Kidney (tissue), 14 donors: ENCODE measurements around the gene TBX15. TPM values are rescaled to one million over a fixed set of nuclear protein-coding genes. Genes with fewer than 3 reads are reported as not detected.

Experiments
- DNase-seq, 5 donors: peaks; one replicate each; pipeline ENCODE4 v3.0.0-alpha.2; 2013 to 2020
- FAIRE-seq: peaks from 2 replicates; lab custom pipeline; 2012; peaks lifted over from hg19 to GRCh38; lab: Jason Lieb, UNC
- H3K27ac ChIP-seq, 2 donors: one replicate each; pipeline ENCODE4 v1.7.0; 2013; ENCODE audit warnings: low read depth in 2 of 2, low read length in 2 of 2, inconsistent platforms in 1 of 2
- H3K27me3 ChIP-seq: one replicate; pipeline ENCODE4 v1.7.1; 2013; ENCODE audit warnings: low read length, inconsistent platforms; ENCODE audit not compliant: control insufficient read depth, insufficient read depth
- H3K36me3 ChIP-seq, 3 donors: one replicate each; pipeline versions ENCODE4 v1.7.0 to v1.7.1; 2013; ENCODE audit warnings: low read length in 3 of 3, control low read depth in 1 of 3, inconsistent platforms in 1 of 3; ENCODE audit not compliant: insufficient read depth in 3 of 3, control insufficient read depth in 2 of 3
- H3K4me1 ChIP-seq, 3 donors: one replicate each; pipeline versions ENCODE4 v1.7.0 to v1.7.1; 2013; ENCODE audit warnings: low read length in 3 of 3, inconsistent platforms in 1 of 3, low read depth in 1 of 3; ENCODE audit not compliant: control insufficient read depth in 2 of 3, insufficient read depth in 2 of 3
- H3K4me3 ChIP-seq, 3 donors: one replicate each; pipeline versions ENCODE4 v1.7.0 to v1.8.1; 2013; ENCODE audit warnings: low read length in 3 of 3, control low read depth in 1 of 3, inconsistent platforms in 1 of 3
- H3K9ac ChIP-seq, 3 donors: one replicate each; pipeline versions ENCODE4 v1.7.0 to v1.7.1; 2013; ENCODE audit warnings: low read length in 3 of 3, control low read depth in 1 of 3, inconsistent platforms in 1 of 3
- H3K9me3 ChIP-seq, 3 donors: one replicate each; pipeline versions ENCODE4 v1.7.0 to v1.7.1; 2013; ENCODE audit warnings: low read length in 3 of 3, control low read depth in 1 of 3, inconsistent platforms in 1 of 3; ENCODE audit not compliant: control insufficient read depth in 2 of 3, insufficient read depth in 1 of 3
- CTCF ChIP-seq: IDR thresholded peaks from 3 replicates; pipeline ENCODE4 v1.5.1; 2012; ENCODE audit warnings: mild to moderate bottlenecking, moderate library complexity, borderline replicate concordance; ENCODE audit not compliant: insufficient read depth; ENCODE audit errors: extremely low read depth
- intact Hi-C: fragments of 100-400 bp; cut with DNase I; formaldehyde crosslinking; loops from one replicate; pipeline ENCODE4 v1.11.1; 2022
- polyA plus RNA-seq: library from polyadenylated mRNA; stranded (reverse); fragments of 350-450 nt; fragmentation: Illumina TruSeq; extraction: RNeasy Lipid Tissue Mini Kit (QIAGEN cat#74804); gene quantifications from one replicate; pipeline ENCODE4 v1.2.3, GENCODE V29; 2014; ENCODE audit warnings: low read depth, low replicate concordance; ENCODE audit not compliant: insufficient read depth
- total RNA-seq: library from RNA; stranded (reverse); fragmentation: NEBNext Ultra II Directional; extraction: Animal tissue kit (Norgen Biotek cat#: 25700); gene quantifications from one replicate; pipeline ENCODE4 v1.2.1, GENCODE V29; 2021
- donor health status: control.
- donor health status: control.
- donor health status: control.
- donor health status: control.
- donor health status: control.
- donor health status: DM: yes; HTN: yes; CAD: no.
- donor health status: Normal renal cell carcinoma (clear cell type).

The TBX15 gene
- total and polyA plus RNA-seq, 2 donors from 2014 or later = 0.82 TPM; not detected in 1

GRCh38 chr1:118949315-118949714, 38.8 kb downstream of the TBX15 start:
- DNase-seq (peak in 2 of 5 donors; percentile 22 to 24), FAIRE-seq (no peak)
- TF ChIP-seq CTCF = no peak
- H3K9ac ChIP-seq = no peak overlapping the region
- H3K9me3 ChIP-seq = no peaks in the 10 kb centered on the region
- intact Hi-C loops = no loop called here
- no peak overlapping the region for H3K27ac ChIP-seq
- H3K4me1 ChIP-seq = no peaks in the 10 kb centered on the region
- H3K36me3 ChIP-seq = no peaks in the 10 kb centered on the region
- H3K27me3 ChIP-seq = no peaks in the 10 kb centered on the region
- H3K4me3 ChIP-seq = no peak overlapping the region

- no peak for DNase-seq
- Histone ChIP-seq H3K4me1 (no peaks in the 10 kb centered on the region), H3K36me3 (no peaks in the 10 kb centered on the region), H3K9ac (no peak overlapping the region), H3K27me3 (no peaks in the 10 kb centered on the region), H3K4me3 (no peak overlapping the region), H3K27ac (no peak overlapping the region), H3K9me3 (no peaks in the 10 kb centered on the region)
- intact Hi-C loops = no loop called here
- TF ChIP-seq CTCF = no peak
- no peak for FAIRE-seq
Measured at GRCh38 chr1:118948846-118949245, 39.3 kb downstream of the TBX15 start.

- H3K9ac ChIP-seq = no peak overlapping the region
- H3K4me3 ChIP-seq = no peak overlapping the region
- no peaks in the 10 kb centered on the region for H3K36me3 ChIP-seq
- FAIRE-seq (no peak), DNase-seq (no peak)
- no peak overlapping the region for H3K27ac ChIP-seq
- H3K9me3 ChIP-seq = no peaks in the 10 kb centered on the region
- no peak for TF ChIP-seq CTCF
- H3K4me1 ChIP-seq = no peaks in the 10 kb centered on the region
- intact Hi-C loops = no loop called here
- H3K27me3 ChIP-seq = no peaks in the 10 kb centered on the region
Measured at GRCh38 chr1:118948351-118948750, 39.8 kb downstream of the TBX15 start.

- no peak for TF ChIP-seq CTCF
- Histone ChIP-seq H3K9ac (no peak overlapping the region), H3K4me1 (no peaks in the 10 kb centered on the region), H3K9me3 (no peaks in the 10 kb centered on the region), H3K27ac (no peak overlapping the region), H3K27me3 (no peaks in the 10 kb centered on the region), H3K36me3 (no peaks in the 10 kb centered on the region), H3K4me3 (no peak overlapping the region)
- DNase-seq = no peak
- no peak for FAIRE-seq
- intact Hi-C loops = no loop called here
Measured at GRCh38 chr1:118947790-118948189, 40.4 kb downstream of the TBX15 start.
